H1 (cell line): ENCODE results near the gene CCL8. TPM values are rescaled to one million over a fixed set of nuclear protein-coding genes. Genes with fewer than 3 reads are reported as not detected.

Experiments
- BACH1 ChIP-seq: IDR thresholded peaks from 2 replicates; pipeline ENCODE4 v1.6.1; 2012; ENCODE audit warnings: low read length, improper control_type of control experiment
- HDAC6 ChIP-seq: IDR thresholded peaks from one replicate; pipeline ENCODE4 v1.7.1; 2012; ENCODE audit warnings: low read depth, mild to moderate bottlenecking, inconsistent platforms, low read length, moderate library complexity
- POLR2A ChIP-seq, 2 experiments: IDR thresholded peaks; 1 replicate in 1 of 2; 2 replicates in 1 of 2; pipeline ENCODE4 v1.6.1; 2011; ENCODE audit warnings: low read depth in 2 of 2, low read length in 2 of 2, mild to moderate bottlenecking in 2 of 2; ENCODE audit errors: control extremely low read depth in 1 of 2
- POU5F1 ChIP-seq: IDR thresholded peaks from 2 replicates; pipeline ENCODE4 v1.6.1; 2011; ENCODE audit warnings: low read depth, mild to moderate bottlenecking, low read length, moderate library complexity
- SAP30 ChIP-seq: fragments of 300-600 bp; sonication (generic); IDR thresholded peaks from 2 replicates; pipeline ENCODE4 v1.7.1; 2012; ENCODE audit warnings: low read length, moderate library complexity, mild to moderate bottlenecking, inconsistent platforms; ENCODE audit not compliant: insufficient read depth, insufficient replicate concordance
- SP1 ChIP-seq: IDR thresholded peaks from 2 replicates; pipeline ENCODE4 v1.6.1; 2011; ENCODE audit warnings: low read depth, low read length
- USF2 ChIP-seq: IDR thresholded peaks from 2 replicates; pipeline ENCODE4 v1.6.1; 2011; ENCODE audit warnings: low read length, improper control_type of control experiment
- polyA plus RNA-seq, 7 experiments: library from polyadenylated mRNA; depleted of rRNA in 3 of 7; stranded (reverse) in 5 of 7; unstranded in 2 of 7; fragments of >200 nt in 5 of 7; fragments of 200-250 nt in 2 of 7; gene quantifications; 1 replicate in 5 of 7; 2 replicates in 1 of 7; 4 replicates in 1 of 7; pipeline versions ENCODE4 v1.2.1 to v1.2.3, GENCODE V29; 2011 to 2013; ENCODE audit warnings: missing spikeins in 2 of 7, mixed read lengths in 2 of 7
- total RNA-seq: library from RNA; stranded (reverse); fragmentation: NEBNext Ultra II Directional; extraction: Animal tissue kit (Norgen Biotek cat#: 25700); gene quantifications from 2 replicates; pipeline ENCODE4 v1.2.1, GENCODE V29; 2021
- TF ChIP-seq, protein P1 (sequence below): fragments of 300-600 bp; sonication (generic); IDR thresholded peaks from 2 replicates; pipeline ENCODE4 v1.7.1; 2012; ENCODE audit warnings: low read length, moderate library complexity, mild to moderate bottlenecking, inconsistent platforms; ENCODE audit not compliant: insufficient replicate concordance
- TF ChIP-seq, protein P2 (sequence below), 3 experiments: IDR thresholded peaks; 1 replicate in 2 of 3; 2 replicates in 1 of 3; pipeline versions ENCODE4 v1.5.1 to v1.6.1; 2011; ENCODE audit warnings: low read length in 3 of 3, mild to moderate bottlenecking in 3 of 3, inconsistent platforms in 2 of 3, low read depth in 1 of 3, moderate library complexity in 1 of 3; ENCODE audit not compliant: insufficient read depth in 1 of 3; ENCODE audit errors: control extremely low read depth in 1 of 3

CCL8 gene
- total and polyA plus RNA-seq, 2 of the 8 experiments (the other 6 are each of a cell fraction or from before 2014, with no cell fraction given), result not detected

- TF ChIP-seq, protein P1, sequence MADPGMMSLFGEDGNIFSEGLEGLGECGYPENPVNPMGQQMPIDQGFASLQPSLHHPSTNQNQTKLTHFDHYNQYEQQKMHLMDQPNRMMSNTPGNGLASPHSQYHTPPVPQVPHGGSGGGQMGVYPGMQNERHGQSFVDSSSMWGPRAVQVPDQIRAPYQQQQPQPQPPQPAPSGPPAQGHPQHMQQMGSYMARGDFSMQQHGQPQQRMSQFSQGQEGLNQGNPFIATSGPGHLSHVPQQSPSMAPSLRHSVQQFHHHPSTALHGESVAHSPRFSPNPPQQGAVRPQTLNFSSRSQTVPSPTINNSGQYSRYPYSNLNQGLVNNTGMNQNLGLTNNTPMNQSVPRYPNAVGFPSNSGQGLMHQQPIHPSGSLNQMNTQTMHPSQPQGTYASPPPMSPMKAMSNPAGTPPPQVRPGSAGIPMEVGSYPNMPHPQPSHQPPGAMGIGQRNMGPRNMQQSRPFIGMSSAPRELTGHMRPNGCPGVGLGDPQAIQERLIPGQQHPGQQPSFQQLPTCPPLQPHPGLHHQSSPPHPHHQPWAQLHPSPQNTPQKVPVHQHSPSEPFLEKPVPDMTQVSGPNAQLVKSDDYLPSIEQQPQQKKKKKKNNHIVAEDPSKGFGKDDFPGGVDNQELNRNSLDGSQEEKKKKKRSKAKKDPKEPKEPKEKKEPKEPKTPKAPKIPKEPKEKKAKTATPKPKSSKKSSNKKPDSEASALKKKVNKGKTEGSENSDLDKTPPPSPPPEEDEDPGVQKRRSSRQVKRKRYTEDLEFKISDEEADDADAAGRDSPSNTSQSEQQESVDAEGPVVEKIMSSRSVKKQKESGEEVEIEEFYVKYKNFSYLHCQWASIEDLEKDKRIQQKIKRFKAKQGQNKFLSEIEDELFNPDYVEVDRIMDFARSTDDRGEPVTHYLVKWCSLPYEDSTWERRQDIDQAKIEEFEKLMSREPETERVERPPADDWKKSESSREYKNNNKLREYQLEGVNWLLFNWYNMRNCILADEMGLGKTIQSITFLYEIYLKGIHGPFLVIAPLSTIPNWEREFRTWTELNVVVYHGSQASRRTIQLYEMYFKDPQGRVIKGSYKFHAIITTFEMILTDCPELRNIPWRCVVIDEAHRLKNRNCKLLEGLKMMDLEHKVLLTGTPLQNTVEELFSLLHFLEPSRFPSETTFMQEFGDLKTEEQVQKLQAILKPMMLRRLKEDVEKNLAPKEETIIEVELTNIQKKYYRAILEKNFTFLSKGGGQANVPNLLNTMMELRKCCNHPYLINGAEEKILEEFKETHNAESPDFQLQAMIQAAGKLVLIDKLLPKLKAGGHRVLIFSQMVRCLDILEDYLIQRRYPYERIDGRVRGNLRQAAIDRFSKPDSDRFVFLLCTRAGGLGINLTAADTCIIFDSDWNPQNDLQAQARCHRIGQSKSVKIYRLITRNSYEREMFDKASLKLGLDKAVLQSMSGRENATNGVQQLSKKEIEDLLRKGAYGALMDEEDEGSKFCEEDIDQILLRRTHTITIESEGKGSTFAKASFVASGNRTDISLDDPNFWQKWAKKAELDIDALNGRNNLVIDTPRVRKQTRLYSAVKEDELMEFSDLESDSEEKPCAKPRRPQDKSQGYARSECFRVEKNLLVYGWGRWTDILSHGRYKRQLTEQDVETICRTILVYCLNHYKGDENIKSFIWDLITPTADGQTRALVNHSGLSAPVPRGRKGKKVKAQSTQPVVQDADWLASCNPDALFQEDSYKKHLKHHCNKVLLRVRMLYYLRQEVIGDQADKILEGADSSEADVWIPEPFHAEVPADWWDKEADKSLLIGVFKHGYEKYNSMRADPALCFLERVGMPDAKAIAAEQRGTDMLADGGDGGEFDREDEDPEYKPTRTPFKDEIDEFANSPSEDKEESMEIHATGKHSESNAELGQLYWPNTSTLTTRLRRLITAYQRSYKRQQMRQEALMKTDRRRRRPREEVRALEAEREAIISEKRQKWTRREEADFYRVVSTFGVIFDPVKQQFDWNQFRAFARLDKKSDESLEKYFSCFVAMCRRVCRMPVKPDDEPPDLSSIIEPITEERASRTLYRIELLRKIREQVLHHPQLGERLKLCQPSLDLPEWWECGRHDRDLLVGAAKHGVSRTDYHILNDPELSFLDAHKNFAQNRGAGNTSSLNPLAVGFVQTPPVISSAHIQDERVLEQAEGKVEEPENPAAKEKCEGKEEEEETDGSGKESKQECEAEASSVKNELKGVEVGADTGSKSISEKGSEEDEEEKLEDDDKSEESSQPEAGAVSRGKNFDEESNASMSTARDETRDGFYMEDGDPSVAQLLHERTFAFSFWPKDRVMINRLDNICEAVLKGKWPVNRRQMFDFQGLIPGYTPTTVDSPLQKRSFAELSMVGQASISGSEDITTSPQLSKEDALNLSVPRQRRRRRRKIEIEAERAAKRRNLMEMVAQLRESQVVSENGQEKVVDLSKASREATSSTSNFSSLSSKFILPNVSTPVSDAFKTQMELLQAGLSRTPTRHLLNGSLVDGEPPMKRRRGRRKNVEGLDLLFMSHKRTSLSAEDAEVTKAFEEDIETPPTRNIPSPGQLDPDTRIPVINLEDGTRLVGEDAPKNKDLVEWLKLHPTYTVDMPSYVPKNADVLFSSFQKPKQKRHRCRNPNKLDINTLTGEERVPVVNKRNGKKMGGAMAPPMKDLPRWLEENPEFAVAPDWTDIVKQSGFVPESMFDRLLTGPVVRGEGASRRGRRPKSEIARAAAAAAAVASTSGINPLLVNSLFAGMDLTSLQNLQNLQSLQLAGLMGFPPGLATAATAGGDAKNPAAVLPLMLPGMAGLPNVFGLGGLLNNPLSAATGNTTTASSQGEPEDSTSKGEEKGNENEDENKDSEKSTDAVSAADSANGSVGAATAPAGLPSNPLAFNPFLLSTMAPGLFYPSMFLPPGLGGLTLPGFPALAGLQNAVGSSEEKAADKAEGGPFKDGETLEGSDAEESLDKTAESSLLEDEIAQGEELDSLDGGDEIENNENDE, result no peak
- TF ChIP-seq HDAC6 (no peak), USF2 (no peak), SAP30 (no peak), POLR2A (IDR thresholded peaks at IDR 0.05; ENCODE audit: control extremely low read depth in 1 of 2, low read depth in 2 of 2, low read length in 2 of 2) (no peak), SP1 (no peak), BACH1 (no peak), POU5F1 (no peak)
- TF ChIP-seq, protein P2, sequence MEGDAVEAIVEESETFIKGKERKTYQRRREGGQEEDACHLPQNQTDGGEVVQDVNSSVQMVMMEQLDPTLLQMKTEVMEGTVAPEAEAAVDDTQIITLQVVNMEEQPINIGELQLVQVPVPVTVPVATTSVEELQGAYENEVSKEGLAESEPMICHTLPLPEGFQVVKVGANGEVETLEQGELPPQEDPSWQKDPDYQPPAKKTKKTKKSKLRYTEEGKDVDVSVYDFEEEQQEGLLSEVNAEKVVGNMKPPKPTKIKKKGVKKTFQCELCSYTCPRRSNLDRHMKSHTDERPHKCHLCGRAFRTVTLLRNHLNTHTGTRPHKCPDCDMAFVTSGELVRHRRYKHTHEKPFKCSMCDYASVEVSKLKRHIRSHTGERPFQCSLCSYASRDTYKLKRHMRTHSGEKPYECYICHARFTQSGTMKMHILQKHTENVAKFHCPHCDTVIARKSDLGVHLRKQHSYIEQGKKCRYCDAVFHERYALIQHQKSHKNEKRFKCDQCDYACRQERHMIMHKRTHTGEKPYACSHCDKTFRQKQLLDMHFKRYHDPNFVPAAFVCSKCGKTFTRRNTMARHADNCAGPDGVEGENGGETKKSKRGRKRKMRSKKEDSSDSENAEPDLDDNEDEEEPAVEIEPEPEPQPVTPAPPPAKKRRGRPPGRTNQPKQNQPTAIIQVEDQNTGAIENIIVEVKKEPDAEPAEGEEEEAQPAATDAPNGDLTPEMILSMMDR (IDR thresholded peaks at IDR 0.05; ENCODE audit: control extremely low read depth in 1 of 3, insufficient read depth in 1 of 3, low read depth in 1 of 3, low read length in 3 of 3), result no peak
These were observed 20.2 kb upstream of the CCL8 start (continued) for GRCh38 chr17:34299027-34299426.
